Superior temporal gyrus (tissue), 1 donor: ENCODE measurements around the gene NET1.
"Not testable (repeated sequence)": the region's sequence is repeated elsewhere in the genome, so short reads cannot be mapped to it uniquely, and the experiment has no call there.

Experiments used
- DNase-seq: peaks from one replicate; pipeline ENCODE4 v3.0.0-alpha.2; 2016; ENCODE audit errors: extremely low spot score

NET1 gene

DNA sequence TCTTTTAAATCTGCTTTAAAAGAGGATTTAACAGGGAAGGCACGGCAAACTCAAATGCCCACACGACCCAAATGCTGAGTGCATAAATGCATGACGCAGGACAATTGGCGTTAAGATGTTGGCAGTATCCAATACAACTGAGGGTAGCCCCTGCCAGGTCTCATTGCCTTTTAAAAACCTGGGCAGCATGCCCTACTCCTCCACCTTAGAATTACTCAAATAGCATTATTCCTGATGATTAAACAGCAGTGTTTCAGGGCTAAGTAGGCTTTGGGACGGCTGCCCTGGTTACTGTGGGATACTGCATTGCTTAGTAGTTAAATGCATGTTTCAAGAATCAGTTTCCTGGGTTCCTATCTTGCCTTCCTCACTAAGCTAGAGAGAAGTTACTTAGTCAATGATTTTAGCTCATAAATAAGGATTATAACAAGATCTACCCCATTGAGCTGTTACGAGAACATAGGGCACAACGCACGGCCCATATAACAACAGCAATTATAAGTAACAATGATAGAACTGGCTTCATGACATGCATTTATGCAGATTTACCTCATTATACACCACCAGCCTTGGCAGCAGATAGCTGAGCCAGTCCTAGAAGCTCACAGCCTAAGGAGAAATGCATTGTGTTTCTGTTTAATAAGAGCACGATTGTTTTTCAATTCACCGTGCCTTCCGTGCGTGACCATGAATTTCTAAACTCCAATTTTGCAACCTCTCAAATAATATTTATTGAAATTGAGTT lies 15.6 kb upstream of the NET1 start:
- peak; percentile 51 for DNase-seq

DNA sequence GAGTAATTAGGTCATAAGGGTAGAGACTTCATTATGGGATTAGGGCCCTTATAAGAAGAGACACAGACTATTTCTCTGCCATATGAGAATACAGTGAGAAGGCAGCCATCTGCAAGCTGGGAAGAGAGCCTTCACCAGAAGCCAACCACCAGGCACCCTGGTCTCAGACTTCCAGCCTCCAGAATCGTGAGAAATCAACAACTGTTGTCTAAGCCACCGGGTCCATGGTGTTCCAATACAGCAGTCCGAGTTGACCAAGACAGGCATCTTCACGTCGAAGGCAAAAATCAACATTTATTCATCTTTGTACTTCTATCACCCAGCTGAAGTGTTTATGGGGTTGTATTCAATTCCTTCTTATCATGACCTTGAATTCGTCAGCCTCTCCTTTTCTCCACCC lies 13.0 kb upstream of the NET1 start:
- DNase-seq, result no peak

- DNase-seq, result no peak
Observed at GRCh38 chr10:5400468-5401240, 11.7 kb upstream of the NET1 start.

DNA sequence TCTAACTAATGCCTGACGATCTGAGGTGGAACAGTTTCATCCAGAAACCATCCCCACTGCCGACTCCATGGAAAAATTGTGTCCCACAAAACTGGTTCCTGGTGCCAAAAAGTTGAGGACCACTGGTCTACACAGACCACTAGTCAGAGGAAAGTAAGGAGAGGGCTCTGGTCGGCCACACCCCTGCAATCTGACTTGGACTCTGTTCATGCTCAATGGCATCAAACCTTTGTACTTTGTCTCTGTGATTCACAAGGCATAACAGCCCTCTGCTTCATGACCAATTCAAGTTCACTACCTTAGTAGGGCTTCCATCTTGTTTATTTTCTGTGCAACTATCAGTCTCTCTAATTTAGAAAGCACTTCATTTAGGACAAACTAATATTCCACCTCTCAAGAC lies 9.6 kb upstream of the NET1 start:
- DNase-seq, result no peak

GRCh38 chr10:5404208-5405041 lies 7.9 kb upstream of the NET1 start, which contains the start of gene TUBAL3:
Gene TUBAL3 (minus strand): TSS chr10:5404828. CDS start chr10:5404792, 36 bp downstream.
- DNase-seq, result no peak

GRCh38 chr10:5406918-5407317 lies 5.4 kb upstream of the NET1 start:
- no peak for DNase-seq

- DNase-seq, result not testable (repeated sequence)
Observed at GRCh38 chr10:5410787-5411186, 1.6 kb upstream of the NET1 start.

GRCh38 chr10:5411941-5412276 lies 448 bp upstream of the NET1 start:
- DNase-seq, result no peak

- DNase-seq, result peak; percentile 63
Observed at GRCh38 chr10:5413012-5413938, 918 bp downstream of the NET1 start.

- DNase-seq, result no peak
Observed at GRCh38 chr10:5416981-5417380, 4.6 kb downstream of the NET1 start.

- no peak for DNase-seq
Observed at GRCh38 chr10:5418584-5418983, 6.2 kb downstream of the NET1 start.

DNA sequence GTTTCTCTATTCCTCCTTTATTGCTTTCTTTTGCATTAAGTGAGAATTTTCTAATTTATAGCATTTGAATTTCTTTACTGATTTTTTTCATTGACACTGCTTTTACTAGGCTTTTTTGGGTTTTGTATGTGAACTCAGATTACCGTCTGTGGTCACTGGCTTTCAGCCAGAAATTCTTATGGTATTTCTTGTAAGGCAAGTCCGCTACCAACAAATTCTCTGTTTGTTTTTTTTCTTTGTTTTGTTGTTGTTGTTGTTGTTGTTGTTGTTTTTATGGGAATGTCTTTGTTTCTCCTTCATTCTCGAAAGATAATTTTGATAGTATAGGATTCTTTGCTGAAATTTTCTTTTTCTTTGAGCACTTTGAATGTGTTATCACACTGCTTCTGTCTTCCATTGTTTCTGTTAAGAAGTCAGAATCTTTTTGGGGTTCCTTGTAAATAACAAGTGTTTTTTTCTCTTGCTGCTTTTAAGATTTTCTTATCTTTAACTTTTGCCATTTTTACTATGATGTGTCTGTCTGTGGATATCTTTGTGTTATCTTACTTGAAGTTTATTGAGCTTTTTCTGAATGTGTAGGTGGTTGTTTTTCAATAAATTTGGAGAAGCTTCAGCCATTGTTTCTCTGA lies 7.2 kb downstream of the NET1 start:
- DNase-seq, result no peak

DNA sequence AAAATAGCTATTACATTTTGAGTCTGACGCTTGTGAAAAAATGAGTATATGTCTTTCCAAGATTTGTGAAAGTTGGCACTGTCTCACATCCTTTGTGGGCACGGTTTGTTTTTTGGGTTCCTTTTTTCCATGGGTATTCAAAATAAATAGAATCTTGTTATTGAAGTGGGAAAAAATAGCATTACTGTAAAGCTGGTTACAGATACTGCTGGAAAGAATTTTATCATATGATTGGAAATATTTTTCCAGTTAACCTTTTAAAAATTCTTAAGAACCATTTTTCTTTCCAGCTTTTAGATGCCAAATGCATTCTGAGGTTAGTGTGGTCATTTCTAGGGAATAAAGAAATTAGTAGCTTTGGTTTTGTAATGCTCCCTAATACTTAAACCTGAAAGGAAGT lies 11.4 kb downstream of the NET1 start:
- DNase-seq, result peak; percentile 24

GRCh38 chr10:5424751-5425150 lies 12.4 kb downstream of the NET1 start:
- DNase-seq, result no peak

GRCh38 chr10:5428133-5428532 lies 15.8 kb downstream of the NET1 start:
- no peak for DNase-seq

- DNase-seq, result no peak
Observed at GRCh38 chr10:5433182-5433581, 20.8 kb downstream of the NET1 start.

DNA sequence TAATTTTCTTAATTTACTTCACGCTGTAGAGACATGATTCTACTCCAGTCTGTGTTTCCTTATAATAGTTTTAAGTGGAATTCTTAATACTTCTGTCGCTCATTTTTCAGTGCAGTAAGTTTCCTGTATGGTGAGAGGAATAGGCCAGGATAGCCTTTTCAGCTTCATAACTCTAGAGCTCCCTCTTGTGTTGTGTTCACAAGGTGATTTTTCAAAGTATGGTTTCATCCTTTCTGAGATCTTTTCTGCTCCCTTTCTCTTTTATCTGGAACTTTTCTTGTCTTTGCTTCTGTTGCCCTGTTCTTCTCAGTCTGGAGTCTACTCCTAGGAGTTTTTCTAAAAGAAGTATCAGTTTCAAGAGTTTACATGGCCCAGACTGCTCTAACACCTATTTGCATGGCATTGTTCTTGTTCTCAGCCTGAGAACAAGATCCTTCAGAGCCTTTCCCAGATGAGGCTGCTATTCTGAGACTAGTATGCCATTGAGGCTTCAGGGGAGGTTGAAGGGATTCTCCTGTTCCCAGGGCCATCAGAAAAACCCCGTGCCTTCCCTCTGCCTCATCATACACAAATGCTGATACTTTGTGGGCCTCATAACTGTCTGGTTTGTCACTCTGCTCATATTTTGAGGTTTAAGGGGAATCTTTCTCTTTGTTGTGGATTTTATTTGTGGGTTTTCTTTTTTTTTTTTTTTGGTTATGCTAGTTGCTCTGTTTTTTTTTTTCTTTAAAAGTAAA lies 21.8 kb downstream of the NET1 start:
- DNase-seq, result peak; percentile 85

- DNase-seq, result no peak
Observed at GRCh38 chr10:5435328-5435727, 23.0 kb downstream of the NET1 start.

GRCh38 chr10:5440206-5440605 lies 27.8 kb downstream of the NET1 start:
- no peak for DNase-seq

GRCh38 chr10:5441106-5441505 lies 28.7 kb downstream of the NET1 start:
- DNase-seq, result no peak
